ENCODE measurements around the gene AKIRIN1.
"Not testable (repeated sequence)": the region's sequence is repeated elsewhere in the genome, so short reads cannot be mapped to it uniquely, and the experiment has no call there.

Gene AKIRIN1

DNA sequence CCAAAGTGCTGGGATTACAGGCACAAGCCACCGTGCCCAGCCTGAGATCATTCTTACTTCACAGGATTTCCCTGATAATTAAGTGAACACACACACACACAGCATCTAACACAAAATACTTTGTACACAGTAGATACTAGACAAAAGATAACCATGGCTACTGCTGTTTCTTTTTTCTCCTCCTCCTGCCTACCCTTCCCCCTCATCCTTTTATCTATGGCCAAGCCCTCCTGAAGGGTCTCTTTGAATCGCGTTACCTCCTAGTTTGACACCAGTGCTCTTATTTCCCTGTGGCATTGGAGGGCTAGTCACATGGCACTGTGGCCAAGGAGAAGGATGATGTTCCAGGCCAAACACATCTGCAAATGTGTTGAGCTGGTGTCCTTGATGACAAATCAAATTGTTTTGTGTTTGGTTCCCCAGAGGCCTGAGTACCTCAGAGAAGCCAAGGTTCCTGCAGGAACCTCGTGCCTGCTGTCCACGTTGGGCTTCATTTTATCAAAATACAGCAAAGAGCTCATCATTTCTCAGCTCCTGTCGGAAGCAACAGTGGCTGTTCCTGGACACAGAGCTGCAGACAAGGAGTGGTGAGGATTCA is 55.6 kb downstream of the AKIRIN1 start:
- no peak for DNase-seq

DNA sequence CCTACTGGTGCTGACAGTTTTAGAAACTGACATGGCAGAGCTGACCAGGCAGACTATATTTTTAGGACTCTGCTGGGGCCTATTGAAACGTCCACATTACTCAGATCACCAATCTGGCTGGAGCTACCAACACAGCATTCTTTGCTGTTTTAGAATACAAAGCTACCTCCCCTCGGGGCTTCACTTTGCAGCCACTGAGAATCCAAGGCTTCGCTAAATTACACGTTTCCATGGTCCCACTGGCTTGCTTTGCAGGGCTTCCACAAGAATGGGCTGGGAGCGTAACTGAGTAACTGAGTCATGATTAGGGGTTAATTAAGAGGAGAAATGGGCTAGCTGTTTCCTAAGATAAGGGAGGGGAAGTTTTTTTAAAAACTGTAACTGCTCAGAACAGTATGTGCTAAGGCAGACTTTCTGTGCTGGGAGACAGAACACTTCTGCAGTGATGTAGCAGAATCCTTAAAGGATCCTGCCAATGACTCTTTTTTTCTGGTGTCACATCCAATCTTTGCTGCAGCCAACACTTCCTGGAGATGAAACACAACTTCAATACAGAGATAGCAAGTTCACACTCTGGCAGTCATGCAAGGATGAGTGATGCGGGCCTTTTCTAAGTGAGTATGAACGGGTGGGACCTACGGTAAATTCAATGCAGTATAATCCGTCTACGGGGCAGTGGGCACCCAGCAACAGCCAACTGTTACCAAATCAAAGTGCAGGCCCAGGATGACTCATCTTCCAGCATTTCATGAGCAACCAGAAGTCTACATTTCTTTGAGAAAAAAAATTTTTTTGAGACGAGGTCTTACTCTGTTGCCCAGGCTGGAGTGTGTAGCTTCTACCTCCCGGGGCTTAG is 56.5 kb downstream of the AKIRIN1 start:
- no peak for DNase-seq

- DNase-seq: no peak
Observed at GRCh38 chr1:39048745-39049370, 57.8 kb downstream of the AKIRIN1 start.

GRCh38 chr1:39050001-39050400 is 58.9 kb downstream of the AKIRIN1 start:
- no peak for DNase-seq

DNA sequence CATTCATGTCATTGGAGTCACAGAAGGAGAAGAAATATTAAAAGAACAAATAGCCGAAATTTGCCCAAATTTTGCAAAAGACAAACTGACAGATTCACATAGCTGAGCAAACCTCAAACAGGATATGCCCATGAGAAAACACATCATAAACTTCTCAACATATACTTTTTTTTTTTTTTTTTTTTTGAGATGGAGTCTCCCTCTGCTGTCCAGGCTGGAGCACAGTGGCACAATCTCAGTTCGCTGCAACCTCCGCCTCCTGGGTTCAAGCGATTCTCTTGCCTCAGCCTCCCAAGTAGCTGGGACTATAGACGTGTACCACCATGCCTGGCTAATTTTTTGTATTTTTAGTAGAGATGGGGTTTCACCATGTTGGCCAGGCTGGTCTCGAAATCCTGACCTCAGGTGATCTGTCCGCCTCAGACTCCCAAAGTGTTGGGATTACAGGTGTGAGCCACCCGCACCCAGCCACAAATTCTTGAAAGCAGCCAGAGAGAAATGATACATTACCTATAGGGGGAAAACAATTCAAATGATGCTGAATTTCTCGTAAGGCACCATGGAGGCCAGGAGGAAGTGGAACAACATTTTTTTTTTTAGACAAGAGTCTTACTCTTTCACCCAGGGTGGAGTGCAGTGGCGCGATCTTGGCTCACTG is 60.2 kb downstream of the AKIRIN1 start:
- not testable (repeated sequence) for DNase-seq

DNA sequence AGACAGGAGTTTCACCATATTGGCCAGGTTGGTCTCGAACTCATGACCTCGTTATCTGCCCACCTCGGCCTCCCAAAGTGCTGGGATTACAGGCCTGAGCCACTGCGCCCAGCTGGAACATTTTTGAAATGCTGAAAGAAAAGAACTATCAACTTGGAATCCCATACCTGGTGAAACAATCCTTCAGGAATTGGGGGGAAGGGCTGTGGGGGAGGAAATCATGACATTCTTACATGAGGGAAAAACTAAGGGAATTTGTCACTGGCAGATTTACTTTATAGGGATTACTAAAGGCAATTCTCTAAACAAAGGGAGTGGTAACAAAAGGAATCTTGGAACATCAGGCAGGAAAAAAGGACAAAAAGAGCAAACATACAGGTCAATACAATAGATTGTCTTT is 60.9 kb downstream of the AKIRIN1 start:
- DNase-seq: no peak

DNA sequence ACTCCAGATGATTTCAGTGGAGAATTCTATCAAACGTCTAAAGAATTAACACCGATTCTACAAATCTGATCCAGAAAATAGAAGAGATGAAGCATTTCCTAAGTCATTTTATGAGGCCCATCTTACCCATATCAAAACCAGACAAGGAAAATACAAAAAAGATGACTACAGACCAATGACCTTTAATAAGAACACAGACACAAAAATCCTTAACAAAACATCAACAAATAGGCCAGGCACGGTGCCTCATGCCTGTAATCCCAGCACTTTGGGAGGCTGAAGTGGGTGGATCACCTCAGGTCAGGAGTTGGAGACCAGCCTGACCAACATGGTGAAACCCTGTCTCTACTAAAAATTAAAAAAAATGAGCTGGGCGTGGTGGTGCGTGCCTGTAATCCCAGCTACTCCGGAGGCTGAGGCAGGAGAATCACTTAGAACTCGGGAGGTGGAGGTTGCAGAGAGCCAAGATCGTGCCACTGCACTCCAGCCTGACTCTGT is 64.2 kb downstream of the AKIRIN1 start:
- not testable (repeated sequence) for DNase-seq

Measured in activated CD4-positive, alpha-beta T cell treated with anti-CD3 and anti-CD28 coated beads for 4 hours (primary cell).